DOHH2 (cell line): Measurements from ENCODE around the gene PYGB.
"Not testable (repeated sequence)": the region's sequence is repeated elsewhere in the genome, so short reads cannot be mapped to it uniquely, and the experiment has no call there.

Experiments used
- H3F3A ChIP-seq: fragments of 200-600 bp; sonication (generic), shearing (Covaris generic); 2 replicates; pipeline ENCODE4 v1.6.0; 2016; ENCODE audit warnings: antibody characterized with exemption, mild to moderate bottlenecking; ENCODE audit not compliant: control insufficient read depth, insufficient read depth
- H3K27ac ChIP-seq: fragments of 200-600 bp; sonication (generic); 2 replicates; pipeline ENCODE4 v1.5.1; 2014; ENCODE audit warnings: low read depth, mild to moderate bottlenecking, low read length, moderate library complexity
- H3K27me3 ChIP-seq: fragments of 200-600 bp; sonication (generic); 2 replicates; pipeline ENCODE4 v1.6.1; 2014; ENCODE audit warnings: mild to moderate bottlenecking, low read length, mixed read lengths; ENCODE audit not compliant: control insufficient read depth
- H3K36me3 ChIP-seq: fragments of 200-600 bp; sonication (generic); 2 replicates; pipeline ENCODE4 v1.6.1; 2014; ENCODE audit warnings: mild to moderate bottlenecking, low read length, moderate library complexity, mixed read lengths; ENCODE audit not compliant: control insufficient read depth
- H3K4me1 ChIP-seq: fragments of 200-600 bp; sonication (generic); 2 replicates; pipeline ENCODE4 v1.6.1; 2014; ENCODE audit warnings: mild to moderate bottlenecking, low read length, mixed read lengths; ENCODE audit not compliant: control insufficient read depth
- H3K4me2 ChIP-seq: fragments of 200-600 bp; sonication (generic); 2 replicates; pipeline ENCODE4 v1.6.0; 2014; ENCODE audit warnings: mild to moderate bottlenecking, low read length, moderate library complexity
- H3K4me3 ChIP-seq: fragments of 200-600 bp; sonication (generic); 2 replicates; pipeline ENCODE4 v1.5.1; 2014; ENCODE audit warnings: mild to moderate bottlenecking, low read length, mixed read lengths
- H3K79me2 ChIP-seq: fragments of 200-600 bp; sonication (generic); 2 replicates; pipeline ENCODE4 v1.6.1; 2014; ENCODE audit warnings: mild to moderate bottlenecking, low read length, mixed read lengths; ENCODE audit not compliant: control insufficient read depth
- H3K9me2 ChIP-seq: fragments of 200-600 bp; sonication (generic); replicated peaks from 2 replicates; pipeline ENCODE4 v1.6.1; 2014; ENCODE audit warnings: mild to moderate bottlenecking, low read length, mixed read lengths; ENCODE audit not compliant: control insufficient read depth
- H3K9me3 ChIP-seq: fragments of 200-600 bp; sonication (generic); 2 replicates; pipeline ENCODE4 v1.6.1; 2014; ENCODE audit warnings: antibody characterized with exemption, low read length, mixed read lengths; ENCODE audit not compliant: control insufficient read depth, insufficient read depth
- H4K20me1 ChIP-seq: fragments of 200-600 bp; sonication (generic); 2 replicates; pipeline ENCODE4 v1.6.0; 2014; ENCODE audit warnings: low read depth, mild to moderate bottlenecking, antibody characterized with exemption, low read length, moderate library complexity; ENCODE audit not compliant: control insufficient read depth, insufficient read depth
- CTCF ChIP-seq: fragments of 200-600 bp; sonication (generic); IDR thresholded peaks from one replicate; pipeline ENCODE4 v1.5.1; 2014; ENCODE audit warnings: antibody characterized with exemption, mild to moderate bottlenecking, low read depth, low read length; ENCODE audit not compliant: poor library complexity, severe bottlenecking
- EZH2phosphoT487 ChIP-seq: fragments of 200-600 bp; sonication (generic); IDR thresholded peaks from 2 replicates; pipeline ENCODE4 v1.6.1; 2017; ENCODE audit warnings: borderline replicate concordance, mild to moderate bottlenecking, antibody characterized with exemption, low read length, moderate library complexity, mixed read lengths

Gene PYGB

GRCh38 chr20:25309395-25310267, 61.7 kb downstream of the PYGB start:
- Histone ChIP-seq H3F3A (no peaks in the 10 kb centered on the region), H3K27me3 (no peaks in the 10 kb centered on the region), H3K4me3 (no peak overlapping the region), H3K27ac (no peak overlapping the region), H4K20me1 (no peaks in the 10 kb centered on the region), H3K9me3 (no peaks in the 10 kb centered on the region), H3K79me2 (no peaks in the 10 kb centered on the region), H3K4me1 (peaks cover 15% of the 10 kb centered on the region), H3K36me3 (no peaks in the 10 kb centered on the region), H3K9me2 (no peaks in the 10 kb centered on the region), H3K4me2 (no peak overlapping the region)
- TF ChIP-seq CTCF (no peak), EZH2phosphoT487 (no peak)

- Histone ChIP-seq H3K27me3 (no peaks in the 10 kb centered on the region), H3K4me2 (peak overlapping the region; percentile 36), H4K20me1 (no peaks in the 10 kb centered on the region), H3K9me2 (no peaks in the 10 kb centered on the region), H3K36me3 (no peaks in the 10 kb centered on the region), H3K4me3 (no peak overlapping the region), H3K4me1 (peaks cover 15% of the 10 kb centered on the region), H3K27ac (no peak overlapping the region), H3K79me2 (no peaks in the 10 kb centered on the region), H3K9me3 (no peaks in the 10 kb centered on the region), H3F3A (no peaks in the 10 kb centered on the region)
- TF ChIP-seq CTCF = peak; percentile 42
- no peak for TF ChIP-seq EZH2phosphoT487
Observed at GRCh38 chr20:25310268-25310920, 62.5 kb downstream of the PYGB start.

GRCh38 chr20:25310921-25311728, 63.2 kb downstream of the PYGB start:
- H3K4me3 ChIP-seq = no peak overlapping the region
- H3K9me2 ChIP-seq = no peaks in the 10 kb centered on the region
- no peaks in the 10 kb centered on the region for H3K27me3 ChIP-seq
- no peaks in the 10 kb centered on the region for H3K36me3 ChIP-seq
- no peaks in the 10 kb centered on the region for H3F3A ChIP-seq
- H3K9me3 ChIP-seq = no peaks in the 10 kb centered on the region
- no peaks in the 10 kb centered on the region for H4K20me1 ChIP-seq
- no peak for TF ChIP-seq CTCF
- TF ChIP-seq EZH2phosphoT487 = no peak
- H3K79me2 ChIP-seq = no peaks in the 10 kb centered on the region
- H3K27ac ChIP-seq = no peak overlapping the region
- peaks cover 15% of the 10 kb centered on the region for H3K4me1 ChIP-seq
- peak overlapping the region; percentile 36 for H3K4me2 ChIP-seq

- not testable (repeated sequence) for H3K27ac ChIP-seq, H3K9me3 ChIP-seq, H3K79me2 ChIP-seq, H3K9me2 ChIP-seq, H3F3A ChIP-seq, H3K4me2 ChIP-seq, H3K4me3 ChIP-seq, H3K36me3 ChIP-seq, H3K27me3 ChIP-seq, H4K20me1 ChIP-seq
- H3K4me1 ChIP-seq = peaks cover 29% of the 10 kb centered on the region
Observed at GRCh38 chr20:25312716-25313115, 64.8 kb downstream of the PYGB start.
